ENCODE results near the gene ARHGDIB. TPM values are rescaled to one million over a fixed set of nuclear protein-coding genes. Genes with fewer than 3 reads are reported as not detected.

Gene ARHGDIB
- polyA plus RNA-seq, 3 donors: 27.0 to 267 (median 154) TPM

- 61 to 86% (median 74%) methylated on average over 4 of the region's 4 CpGs for WGBS, 3 donors
- H3K27ac ChIP-seq (ENCODE audit: low read depth, low read length): no peak overlapping the region
Observed at GRCh38 chr12:14913381-14913781, 48.0 kb downstream of the ARHGDIB start.

- 30 to 90% (median 47%) methylated on average over 2 of the region's 2 CpGs for WGBS, 3 donors
- no peak overlapping the region for H3K27ac ChIP-seq (ENCODE audit: low read depth, low read length)
Observed at GRCh38 chr12:14911131-14911530, 50.3 kb downstream of the ARHGDIB start.

GRCh38 chr12:14910090-14910915 is 51.1 kb downstream of the ARHGDIB start:
- H3K27ac ChIP-seq (ENCODE audit: low read depth, low read length): no peak overlapping the region
- WGBS, 3 donors: 80 to 89% (median 85%) methylated on average over 5 of the region's 5 CpGs

- 85 to 90% (median 89%) methylated on average over 1 of the region's 1 CpG for WGBS, 3 donors
- H3K27ac ChIP-seq (ENCODE audit: low read depth, low read length): no peak overlapping the region
Observed at GRCh38 chr12:14907953-14908352, 53.4 kb downstream of the ARHGDIB start.

- WGBS, 3 donors: 70 to 88% (median 85%) methylated on average over 5 of the region's 5 CpGs
- no peak overlapping the region for H3K27ac ChIP-seq (ENCODE audit: low read depth, low read length)
Observed at GRCh38 chr12:14906114-14906513, 55.3 kb downstream of the ARHGDIB start.

GRCh38 chr12:14905269-14906004 is 56.0 kb downstream of the ARHGDIB start:
- H3K27ac ChIP-seq (ENCODE audit: low read depth, low read length): no peak overlapping the region
- 29 to 48% (median 48%) methylated on average over 5 of the region's 5 CpGs for WGBS, 3 donors

GRCh38 chr12:14904854-14905253 is 56.5 kb downstream of the ARHGDIB start:
- H3K27ac ChIP-seq (ENCODE audit: low read depth, low read length): no peak overlapping the region
- 55 to 61% (median 59%) methylated on average over 8 of the region's 8 CpGs for WGBS, 3 donors

- H3K27ac ChIP-seq (ENCODE audit: low read depth, low read length): no peak overlapping the region
- 74 to 96% (median 92%) methylated on average over 5 of the region's 5 CpGs for WGBS, 3 donors
Observed at GRCh38 chr12:14903386-14904098, 57.9 kb downstream of the ARHGDIB start.

- H3K27ac ChIP-seq (ENCODE audit: low read depth, low read length): no peak overlapping the region
- WGBS, 3 donors: 49 to 63% (median 59%) methylated on average over 2 of the region's 2 CpGs
Observed at GRCh38 chr12:14902465-14902864, 58.9 kb downstream of the ARHGDIB start.

- 67 to 88% (median 87%) methylated on average over 1 of the region's 1 CpG for WGBS, 3 donors
- no peak overlapping the region for H3K27ac ChIP-seq (ENCODE audit: low read depth, low read length)
Observed at GRCh38 chr12:14901228-14901562, 60.2 kb downstream of the ARHGDIB start.

GRCh38 chr12:14900521-14901227 is 60.7 kb downstream of the ARHGDIB start:
- WGBS, 3 donors: 77 to 84% (median 83%) methylated on average over 5 of the region's 5 CpGs
- H3K27ac ChIP-seq (ENCODE audit: low read depth, low read length): no peak overlapping the region

GRCh38 chr12:14896521-14897169 is 64.8 kb downstream of the ARHGDIB start:
- WGBS, 3 donors: 49 to 76% (median 52%) methylated on average over 7 of the region's 7 CpGs
- no peak overlapping the region for H3K27ac ChIP-seq (ENCODE audit: low read depth, low read length)

GRCh38 chr12:14893506-14894250 is 67.7 kb downstream of the ARHGDIB start:
- no peak overlapping the region for H3K27ac ChIP-seq (ENCODE audit: low read depth, low read length)
- 45 to 60% (median 53%) methylated on average over 5 of the region's 5 CpGs for WGBS, 3 donors

- no peak overlapping the region for H3K27ac ChIP-seq (ENCODE audit: low read depth, low read length)
- WGBS, 3 donors: 52 to 62% (median 61%) methylated on average over 7 of the region's 7 CpGs
Observed at GRCh38 chr12:14892726-14893505, 68.5 kb downstream of the ARHGDIB start.

Measured in adipose tissue (tissue), 3 donors.